HG02678 (cell line): ENCODE measurements around the gene DLGAP1.

Experiments used
- ATAC-seq: cut with Tn5 transposase; IDR thresholded peaks from one replicate; pipeline ENCODE4 v1.9.1; 2021; ENCODE audit warnings: mild to moderate bottlenecking, moderate library complexity; ENCODE audit not compliant: unreplicated experiment

Gene DLGAP1

GRCh38 chr18:3836483-3837335, 618.4 kb downstream of the DLGAP1 start:
- ATAC-seq = no peak

GRCh38 chr18:3832025-3832638, 623.0 kb downstream of the DLGAP1 start:
- no peak for ATAC-seq

GRCh38 chr18:3830604-3831003, 624.5 kb downstream of the DLGAP1 start:
- no peak for ATAC-seq

- no peak for ATAC-seq
Observed at GRCh38 chr18:3827236-3827845, 627.8 kb downstream of the DLGAP1 start.

- no peak for ATAC-seq
Observed at GRCh38 chr18:3826021-3826420, 629.1 kb downstream of the DLGAP1 start.

- no peak for ATAC-seq
Observed at GRCh38 chr18:3824101-3824500, 631.0 kb downstream of the DLGAP1 start.

- ATAC-seq = no peak
Observed at GRCh38 chr18:3823073-3823472, 632.0 kb downstream of the DLGAP1 start.

GRCh38 chr18:3821524-3821923, 633.6 kb downstream of the DLGAP1 start:
- no peak for ATAC-seq

GRCh38 chr18:3819961-3820360, 635.1 kb downstream of the DLGAP1 start:
- ATAC-seq = no peak

- ATAC-seq = no peak
Observed at GRCh38 chr18:3816610-3817363, 638.3 kb downstream of the DLGAP1 start.

- ATAC-seq = no peak
Observed at GRCh38 chr18:3815991-3816390, 639.1 kb downstream of the DLGAP1 start.

- ATAC-seq = no peak
Observed at GRCh38 chr18:3814816-3815215, 640.3 kb downstream of the DLGAP1 start.

- no peak for ATAC-seq
Observed at GRCh38 chr18:3810296-3810695, 644.8 kb downstream of the DLGAP1 start.

GRCh38 chr18:3808985-3809780, 645.9 kb downstream of the DLGAP1 start:
- no peak for ATAC-seq

GRCh38 chr18:3806656-3807055, 648.5 kb downstream of the DLGAP1 start:
- ATAC-seq = no peak

- no peak for ATAC-seq
Observed at GRCh38 chr18:3804336-3804735, 650.8 kb downstream of the DLGAP1 start.

GRCh38 chr18:3803350-3803749, 651.8 kb downstream of the DLGAP1 start:
- ATAC-seq = no peak

GRCh38 chr18:3799515-3799914, 655.6 kb downstream of the DLGAP1 start:
- no peak for ATAC-seq

- no peak for ATAC-seq
Observed at GRCh38 chr18:3798032-3798431, 657.1 kb downstream of the DLGAP1 start.

GRCh38 chr18:3796434-3796833, 658.7 kb downstream of the DLGAP1 start:
- ATAC-seq = no peak
